HL-60 (cell line): ENCODE results near the gene DIAPH2.

Experiments
- DNase-seq, 2 experiments: peaks; one replicate each; pipeline ENCODE4 v3.0.0-alpha.2; 2010 to 2020; ENCODE audit warnings: low read depth in 1 of 2, low spot score in 1 of 2
- H3K27ac ChIP-seq: fragments of 250-450 bp; sonication (Bioruptor Pico); replicated peaks from 2 replicates; pipeline ENCODE4 v1.5.1; 2020; ENCODE audit warnings: mild to moderate bottlenecking, moderate library complexity
- H3K27me3 ChIP-seq: fragments of 250-450 bp; sonication (Bioruptor Pico); 2 replicates; pipeline ENCODE4 v1.5.1; 2021; ENCODE audit warnings: mild to moderate bottlenecking, moderate library complexity; ENCODE audit not compliant: insufficient read depth, poor library complexity, severe bottlenecking
- H3K4me3 ChIP-seq: replicated peaks from 2 replicates; pipeline ENCODE4 v1.5.1; 2011; ENCODE audit warnings: mild to moderate bottlenecking, control low read depth, low read length; ENCODE audit not compliant: insufficient read depth
- GABPA ChIP-seq: IDR thresholded peaks from 2 replicates; pipeline ENCODE4 v1.6.1; 2012; ENCODE audit warnings: low read depth
- POLR2AphosphoS5 ChIP-seq: IDR thresholded peaks from 2 replicates; pipeline ENCODE4 v1.6.1; 2012; ENCODE audit warnings: low read depth
- SPI1 ChIP-seq: IDR thresholded peaks from 2 replicates; pipeline ENCODE4 v1.6.1; 2012; ENCODE audit warnings: low read depth, mild to moderate bottlenecking, borderline replicate concordance
- TF ChIP-seq, protein P1 (sequence below): IDR thresholded peaks from one replicate; pipeline ENCODE4 v1.5.1; 2011; ENCODE audit warnings: low read length, control low read depth, inconsistent platforms; ENCODE audit not compliant: insufficient read depth
- TF ChIP-seq, protein P2 (sequence below): IDR thresholded peaks from 2 replicates; pipeline ENCODE4 v1.6.1; 2012; ENCODE audit warnings: low read depth; ENCODE audit not compliant: insufficient replicate concordance

The DIAPH2 gene

DNA sequence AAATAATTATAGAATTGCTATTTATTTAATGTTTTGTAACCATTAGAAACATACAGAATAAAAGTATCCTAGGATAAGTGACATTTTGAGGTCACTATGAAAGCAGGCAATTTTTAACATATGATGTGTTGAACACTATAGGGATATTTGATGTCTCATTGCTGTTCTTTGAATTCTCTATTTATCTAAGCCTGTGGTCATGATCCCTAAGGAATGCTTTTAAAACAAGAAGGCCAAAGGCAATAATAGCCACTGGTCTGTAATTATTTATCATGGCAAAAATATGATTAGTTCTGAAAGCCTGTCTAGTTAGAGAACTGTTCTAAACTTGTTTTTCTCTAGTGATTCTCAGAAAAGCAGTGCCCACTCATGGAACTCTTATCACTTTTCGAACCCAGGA lies 385.7 kb downstream of the DIAPH2 start:
- no peak for TF ChIP-seq POLR2AphosphoS5
- Histone ChIP-seq H3K4me3 (no peak overlapping the region), H3K27me3 (no peaks in the 10 kb centered on the region), H3K27ac (no peak overlapping the region)
- DNase-seq: no peak

DNA sequence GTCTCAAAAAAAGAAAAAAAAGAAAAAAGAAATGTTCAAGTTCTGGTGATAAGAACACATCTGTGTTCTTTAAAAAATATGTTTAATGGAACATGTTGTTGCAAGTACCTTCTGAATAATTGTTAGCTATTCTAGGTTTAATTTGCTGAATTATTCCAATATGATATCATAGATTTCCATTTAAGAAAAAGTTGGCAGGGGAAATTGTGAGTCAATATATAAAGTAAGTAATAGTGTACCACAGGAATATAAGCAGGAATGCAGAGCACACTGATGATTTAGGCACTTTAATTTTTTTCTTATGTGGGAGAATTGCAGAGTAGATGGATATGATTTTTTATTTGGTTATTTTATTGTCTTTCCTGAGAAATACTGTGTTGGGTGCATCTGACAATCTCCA lies 389.8 kb downstream of the DIAPH2 start:
- no peak overlapping the region for H3K27ac ChIP-seq
- no peak overlapping the region for H3K4me3 ChIP-seq
- no peak for DNase-seq
- no peaks in the 10 kb centered on the region for H3K27me3 ChIP-seq
- TF ChIP-seq POLR2AphosphoS5: no peak
- TF ChIP-seq, protein P1, sequence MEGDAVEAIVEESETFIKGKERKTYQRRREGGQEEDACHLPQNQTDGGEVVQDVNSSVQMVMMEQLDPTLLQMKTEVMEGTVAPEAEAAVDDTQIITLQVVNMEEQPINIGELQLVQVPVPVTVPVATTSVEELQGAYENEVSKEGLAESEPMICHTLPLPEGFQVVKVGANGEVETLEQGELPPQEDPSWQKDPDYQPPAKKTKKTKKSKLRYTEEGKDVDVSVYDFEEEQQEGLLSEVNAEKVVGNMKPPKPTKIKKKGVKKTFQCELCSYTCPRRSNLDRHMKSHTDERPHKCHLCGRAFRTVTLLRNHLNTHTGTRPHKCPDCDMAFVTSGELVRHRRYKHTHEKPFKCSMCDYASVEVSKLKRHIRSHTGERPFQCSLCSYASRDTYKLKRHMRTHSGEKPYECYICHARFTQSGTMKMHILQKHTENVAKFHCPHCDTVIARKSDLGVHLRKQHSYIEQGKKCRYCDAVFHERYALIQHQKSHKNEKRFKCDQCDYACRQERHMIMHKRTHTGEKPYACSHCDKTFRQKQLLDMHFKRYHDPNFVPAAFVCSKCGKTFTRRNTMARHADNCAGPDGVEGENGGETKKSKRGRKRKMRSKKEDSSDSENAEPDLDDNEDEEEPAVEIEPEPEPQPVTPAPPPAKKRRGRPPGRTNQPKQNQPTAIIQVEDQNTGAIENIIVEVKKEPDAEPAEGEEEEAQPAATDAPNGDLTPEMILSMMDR: no peak
- TF ChIP-seq GABPA: no peak
- TF ChIP-seq, protein P2, sequence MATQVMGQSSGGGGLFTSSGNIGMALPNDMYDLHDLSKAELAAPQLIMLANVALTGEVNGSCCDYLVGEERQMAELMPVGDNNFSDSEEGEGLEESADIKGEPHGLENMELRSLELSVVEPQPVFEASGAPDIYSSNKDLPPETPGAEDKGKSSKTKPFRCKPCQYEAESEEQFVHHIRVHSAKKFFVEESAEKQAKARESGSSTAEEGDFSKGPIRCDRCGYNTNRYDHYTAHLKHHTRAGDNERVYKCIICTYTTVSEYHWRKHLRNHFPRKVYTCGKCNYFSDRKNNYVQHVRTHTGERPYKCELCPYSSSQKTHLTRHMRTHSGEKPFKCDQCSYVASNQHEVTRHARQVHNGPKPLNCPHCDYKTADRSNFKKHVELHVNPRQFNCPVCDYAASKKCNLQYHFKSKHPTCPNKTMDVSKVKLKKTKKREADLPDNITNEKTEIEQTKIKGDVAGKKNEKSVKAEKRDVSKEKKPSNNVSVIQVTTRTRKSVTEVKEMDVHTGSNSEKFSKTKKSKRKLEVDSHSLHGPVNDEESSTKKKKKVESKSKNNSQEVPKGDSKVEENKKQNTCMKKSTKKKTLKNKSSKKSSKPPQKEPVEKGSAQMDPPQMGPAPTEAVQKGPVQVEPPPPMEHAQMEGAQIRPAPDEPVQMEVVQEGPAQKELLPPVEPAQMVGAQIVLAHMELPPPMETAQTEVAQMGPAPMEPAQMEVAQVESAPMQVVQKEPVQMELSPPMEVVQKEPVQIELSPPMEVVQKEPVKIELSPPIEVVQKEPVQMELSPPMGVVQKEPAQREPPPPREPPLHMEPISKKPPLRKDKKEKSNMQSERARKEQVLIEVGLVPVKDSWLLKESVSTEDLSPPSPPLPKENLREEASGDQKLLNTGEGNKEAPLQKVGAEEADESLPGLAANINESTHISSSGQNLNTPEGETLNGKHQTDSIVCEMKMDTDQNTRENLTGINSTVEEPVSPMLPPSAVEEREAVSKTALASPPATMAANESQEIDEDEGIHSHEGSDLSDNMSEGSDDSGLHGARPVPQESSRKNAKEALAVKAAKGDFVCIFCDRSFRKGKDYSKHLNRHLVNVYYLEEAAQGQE: no peak
- no peak for TF ChIP-seq SPI1

DNA sequence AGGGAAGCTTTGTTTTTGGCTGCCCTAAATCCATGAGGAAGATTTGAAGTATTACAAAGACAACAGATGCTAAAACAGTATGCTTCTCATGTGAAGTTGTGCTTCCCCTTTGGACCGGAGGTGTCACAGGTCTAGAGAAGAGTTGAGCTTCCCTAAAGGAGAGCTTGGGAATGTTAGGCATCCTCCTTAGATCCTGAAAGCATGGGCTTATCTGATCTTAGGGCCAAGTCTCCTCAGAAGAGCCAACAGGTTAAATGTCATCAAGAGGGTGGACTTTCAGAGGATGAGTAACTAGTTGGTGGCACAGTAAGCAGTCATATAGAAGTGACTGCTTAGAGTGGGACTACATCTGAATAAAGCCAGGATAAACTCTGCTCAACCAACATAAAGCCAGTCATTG lies 404.5 kb downstream of the DIAPH2 start:
- Histone ChIP-seq H3K27ac (no peak overlapping the region), H3K4me3 (no peak overlapping the region), H3K27me3 (no peaks in the 10 kb centered on the region)
- TF ChIP-seq, protein P1: no peak
- TF ChIP-seq POLR2AphosphoS5: no peak
- no peak for TF ChIP-seq GABPA
- DNase-seq: no peak

DNA sequence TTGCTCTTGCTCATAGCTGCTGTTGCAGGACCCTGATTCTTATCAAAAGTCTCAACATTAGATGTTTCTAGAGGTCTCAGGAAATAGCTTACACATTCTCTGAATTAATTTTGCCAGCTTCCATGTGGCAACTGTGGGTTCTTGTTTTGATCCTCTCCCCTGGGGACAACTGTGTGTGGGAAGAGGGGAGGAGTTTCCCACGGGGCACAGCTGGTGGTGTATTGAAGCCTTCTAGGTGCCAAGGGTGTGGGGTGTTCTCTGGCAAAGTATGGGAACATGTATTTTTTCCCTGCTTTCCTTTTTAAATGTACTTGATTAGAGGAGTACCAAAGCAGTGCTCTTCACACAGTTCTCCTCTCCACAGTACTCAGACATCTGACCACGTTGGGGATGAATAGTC lies 411.7 kb downstream of the DIAPH2 start:
- no peaks in the 10 kb centered on the region for H3K27me3 ChIP-seq
- H3K4me3 ChIP-seq: no peak overlapping the region
- no peak overlapping the region for H3K27ac ChIP-seq
- no peak for DNase-seq
- TF ChIP-seq, protein P2: no peak
- TF ChIP-seq, protein P1: no peak
- TF ChIP-seq GABPA (no peak), SPI1 (no peak), POLR2AphosphoS5 (no peak)
